GM23338 (cell line): ENCODE data around the gene CCNY. TPM values are rescaled to one million over a fixed set of nuclear protein-coding genes. Genes with fewer than 3 reads are reported as not detected.

ENCODE experiments used
- ATAC-seq: fragments of 200-7000 bp; cut with Tn5 transposase; 3 replicates; pipeline ENCODE4 v1.9.1; 2020
- DNase-seq: peaks from one replicate; pipeline ENCODE4 v3.0.0-alpha.2; 2015; ENCODE audit warnings: low spot score
- H2AFZ ChIP-seq: fragments of 200-600 bp; sonication (generic); 2 replicates; pipeline ENCODE4 v1.8.0; 2016; ENCODE audit warnings: antibody characterized with exemption, mild to moderate bottlenecking, moderate library complexity
- H3F3A ChIP-seq: fragments of 200-600 bp; sonication (generic); replicated peaks from 2 replicates; pipeline ENCODE4 v1.8.0; 2017; ENCODE audit warnings: antibody characterized with exemption, mixed run types, low read depth
- H3K27ac ChIP-seq: fragments of 200-600 bp; sonication (generic); 2 replicates; pipeline ENCODE4 v1.6.1; 2016; ENCODE audit warnings: low read depth
- H3K27me3 ChIP-seq: fragments of 200-600 bp; sonication (generic); 2 replicates; pipeline ENCODE4 v1.8.0; 2016; ENCODE audit warnings: mild to moderate bottlenecking, mixed run types, moderate library complexity; ENCODE audit not compliant: insufficient read depth
- H3K36me3 ChIP-seq: fragments of 200-600 bp; sonication (generic); 2 replicates; pipeline ENCODE4 v1.8.0; 2016; ENCODE audit warnings: mild to moderate bottlenecking; ENCODE audit not compliant: insufficient read depth
- H3K4me1 ChIP-seq: fragments of 200-600 bp; sonication (generic); 2 replicates; pipeline ENCODE4 v1.8.0; 2016; ENCODE audit warnings: mild to moderate bottlenecking, moderate library complexity; ENCODE audit not compliant: insufficient read depth
- H3K4me2 ChIP-seq: fragments of 200-600 bp; sonication (generic); 2 replicates; pipeline ENCODE4 v1.7.1; 2017; ENCODE audit warnings: mixed run types
- H3K4me3 ChIP-seq: fragments of 200-600 bp; sonication (generic); 2 replicates; pipeline ENCODE4 v1.6.1; 2016; ENCODE audit warnings: mixed run types
- H3K79me2 ChIP-seq: fragments of 200-600 bp; sonication (generic); replicated peaks from 2 replicates; pipeline ENCODE4 v1.8.0; 2017; ENCODE audit warnings: mild to moderate bottlenecking; ENCODE audit not compliant: insufficient read depth
- H3K9me2 ChIP-seq: fragments of 200-600 bp; sonication (generic); 2 replicates; pipeline ENCODE4 v1.8.0; 2017; ENCODE audit not compliant: insufficient read depth
- H4K20me1 ChIP-seq: fragments of 200-600 bp; sonication (generic); replicated peaks from 2 replicates; pipeline ENCODE4 v1.8.0; 2017; ENCODE audit warnings: mild to moderate bottlenecking; ENCODE audit not compliant: insufficient read depth
- H3K27ac Mint-ChIP-seq: 2 replicates; pipeline ENCODE4 v1.8.0; 2020; ENCODE audit warnings: inconsistent platforms, mild to moderate bottlenecking, moderate library complexity, mixed read lengths
- H3K27me3 Mint-ChIP-seq: 3 replicates; pipeline ENCODE4 v1.8.0; 2022; ENCODE audit warnings: low read depth, mild to moderate bottlenecking, moderate library complexity, mixed read lengths, inconsistent platforms; ENCODE audit not compliant: insufficient read depth, poor library complexity
- H3K36me3 Mint-ChIP-seq: 3 replicates; pipeline ENCODE4 v1.8.0; 2021; ENCODE audit warnings: low read depth, mild to moderate bottlenecking, inconsistent platforms, moderate library complexity, mixed read lengths
- H3K4me1 Mint-ChIP-seq: 3 replicates; pipeline ENCODE4 v1.8.0; 2020; ENCODE audit warnings: mild to moderate bottlenecking, inconsistent platforms, mixed read lengths
- H3K4me3 Mint-ChIP-seq: 3 replicates; pipeline ENCODE4 v1.8.0; 2021; ENCODE audit warnings: moderate library complexity, mild to moderate bottlenecking, inconsistent platforms, mixed read lengths
- H3K9me3 Mint-ChIP-seq: 3 replicates; pipeline ENCODE4 v1.8.0; 2020; ENCODE audit warnings: moderate library complexity, mild to moderate bottlenecking, inconsistent platforms, mixed read lengths
- CTCF ChIP-seq, 2 experiments: fragments of 200-600 bp in 1 of 2; sonication (generic) in 1 of 2; conservative IDR thresholded peaks; 2 replicates each; pipeline versions ENCODE4 v1.5.1 to v1.6.1; 2016 to 2017; ENCODE audit warnings: antibody characterized with exemption in 2 of 2, low read depth in 2 of 2, mild to moderate bottlenecking in 2 of 2, moderate library complexity in 1 of 2
- ETS1 ChIP-seq: IDR thresholded peaks from 2 replicates; pipeline ENCODE4 v1.6.1; 2016; ENCODE audit warnings: antibody characterized with exemption
- EZH2 ChIP-seq: fragments of 200-600 bp; sonication (generic); IDR thresholded peaks from one replicate; pipeline ENCODE4 v1.8.0; 2017; ENCODE audit warnings: antibody characterized with exemption, mild to moderate bottlenecking, low read depth; ENCODE audit not compliant: unreplicated experiment
- EZH2phosphoT487 ChIP-seq: fragments of 200-600 bp; sonication (generic); IDR thresholded peaks from one replicate; pipeline ENCODE4 v1.8.1; 2018; ENCODE audit warnings: antibody characterized with exemption; ENCODE audit not compliant: unreplicated experiment
- JUNB ChIP-seq: IDR thresholded peaks from one replicate; pipeline ENCODE4 v1.6.1; 2016; ENCODE audit warnings: antibody characterized with exemption; ENCODE audit not compliant: unreplicated experiment
- POLR2AphosphoS5 ChIP-seq: IDR thresholded peaks from 2 replicates; pipeline ENCODE4 v1.6.1; 2016; ENCODE audit warnings: antibody characterized with exemption, low read depth
- ZNF114 ChIP-seq: fragments of 250-450 bp; sonication (Bioruptor Pico); IDR thresholded peaks from 2 replicates; pipeline ENCODE4 v1.5.0; 2020; ENCODE audit warnings: mild to moderate bottlenecking, moderate library complexity
- ZNF462 ChIP-seq: fragments of 250-450 bp; sonication (Bioruptor Pico); IDR thresholded peaks from 2 replicates; pipeline ENCODE4 v1.5.0; 2020; ENCODE audit warnings: mild to moderate bottlenecking, moderate library complexity
- polyA plus RNA-seq: library from polyadenylated mRNA; unstranded; fragments of >200 nt; fragmentation: Nextera tagmentation; extraction: Ambion mirVana; gene quantifications from 2 replicates; pipeline ENCODE4 v1.2.1, GENCODE V29; 2016
- total RNA-seq: library from RNA; depleted of rRNA; stranded (reverse); fragments of >200 nt; shearing (Covaris generic); gene quantifications from 2 replicates; pipeline ENCODE4 v1.2.3, GENCODE V29; 2014

Gene CCNY
- total and polyA plus RNA-seq, 2 experiments from 2014 or later, result 14.2 to 29.0 TPM

- H3K4me2 ChIP-seq, result no peak overlapping the region
- H3K9me2 ChIP-seq, result no peaks in the 10 kb centered on the region
- H3K79me2 ChIP-seq, result no peaks in the 10 kb centered on the region
- Mint-ChIP-seq H3K4me3 (no peak overlapping the region), H3K9me3 (no peaks in the 10 kb centered on the region), H3K36me3 (peaks cover 20% of the 10 kb centered on the region), H3K4me1 (no peaks in the 10 kb centered on the region; the same call in 1 of the 3 replicates), H3K27ac (no peak overlapping the region), H3K27me3 (peaks cover 7% of the 10 kb centered on the region)
- H4K20me1 ChIP-seq, result no peaks in the 10 kb centered on the region; the same call in 1 of the 2 replicates
- H3K4me3 ChIP-seq, result no peak overlapping the region
- H3K27me3 ChIP-seq, result no peaks in the 10 kb centered on the region
- H3K27ac ChIP-seq, result no peak overlapping the region
- ATAC-seq, result no peak
- H3K36me3 ChIP-seq, result no peaks in the 10 kb centered on the region
- TF ChIP-seq ETS1 (no peak), JUNB (no peak), CTCF (conservative IDR thresholded peaks at IDR 0.05; ENCODE audit: low read depth in 2 of 2) (no peak)
- no peak for DNase-seq
- H3K4me1 ChIP-seq, result no peaks in the 10 kb centered on the region
- H3F3A ChIP-seq, result no peaks in the 10 kb centered on the region
- H2AFZ ChIP-seq, result no peak overlapping the region
These were observed 231.6 kb downstream of the CCNY start for GRCh38 chr10:35567951-35568350.

- H3K36me3 ChIP-seq, result no peaks in the 10 kb centered on the region
- no peak overlapping the region; the same call in 1 of the 2 replicates for H3K27ac ChIP-seq
- H3F3A ChIP-seq, result no peaks in the 10 kb centered on the region
- H2AFZ ChIP-seq, result no peak overlapping the region
- Mint-ChIP-seq H3K27ac (no peak overlapping the region), H3K36me3 (peaks cover 20% of the 10 kb centered on the region), H3K4me3 (no peak overlapping the region), H3K27me3 (peaks cover 7% of the 10 kb centered on the region), H3K9me3 (no peaks in the 10 kb centered on the region), H3K4me1 (peaks cover under 1% of the 10 kb centered on the region; the same call in 2 of the 3 replicates)
- H3K27me3 ChIP-seq, result no peaks in the 10 kb centered on the region
- no peak overlapping the region for H3K4me2 ChIP-seq
- H3K4me3 ChIP-seq, result no peak overlapping the region
- H4K20me1 ChIP-seq, result no peaks in the 10 kb centered on the region; the same call in 1 of the 2 replicates
- no peaks in the 10 kb centered on the region for H3K79me2 ChIP-seq
- no peaks in the 10 kb centered on the region for H3K4me1 ChIP-seq
- ATAC-seq (peak; percentile 28; the same call in 1 of the 3 replicates), DNase-seq (no peak)
- H3K9me2 ChIP-seq, result no peaks in the 10 kb centered on the region
- TF ChIP-seq ZNF114 (CRISPR knock-in tag) (no peak), ETS1 (no peak), EZH2phosphoT487 (no peak), EZH2 (no peak), POLR2AphosphoS5 (no peak), ZNF462 (CRISPR knock-in tag) (no peak), CTCF (conservative IDR thresholded peaks at IDR 0.05; ENCODE audit: low read depth in 2 of 2) (no peak)
These were observed 232.2 kb downstream of the CCNY start for GRCh38 chr10:35568483-35569015.
